Hepatocyte (in vitro differentiated cells): ENCODE results near the gene PTPRN2.

Source experiments
- CTCF ChIP-seq: fragments of 200-600 bp; sonication (generic); IDR thresholded peaks from 2 replicates; pipeline ENCODE4 v1.5.1; 2016; ENCODE audit warnings: antibody characterized with exemption, mild to moderate bottlenecking; ENCODE audit not compliant: poor library complexity
- EZH2phosphoT487 ChIP-seq: fragments of 200-600 bp; sonication (generic); IDR thresholded peaks from one replicate; pipeline ENCODE4 v1.6.1; 2018; ENCODE audit warnings: antibody characterized with exemption, mild to moderate bottlenecking, low read depth, moderate library complexity; ENCODE audit not compliant: unreplicated experiment, severe bottlenecking

- TF ChIP-seq EZH2phosphoT487 = no peak
- no peak for TF ChIP-seq CTCF
Measured at GRCh38 chr7:158402471-158402870, 185.2 kb downstream of the PTPRN2 start.
